Choroid plexus epithelial cell (primary cell): ENCODE data around the gene TRANK1.

Source experiments
- DNase-seq: peaks from one replicate; pipeline ENCODE4 v3.0.0-alpha.2; 2010; ENCODE audit warnings: low read depth
- H3K4me3 ChIP-seq: 2 replicates; pipeline ENCODE4 v1.5.1; 2011; ENCODE audit warnings: low read depth, mild to moderate bottlenecking, control low read depth, low read length, moderate library complexity
- CTCF ChIP-seq: conservative IDR thresholded peaks from 2 replicates; pipeline ENCODE4 v1.5.1; 2011; ENCODE audit warnings: low read depth, mild to moderate bottlenecking, control low read depth, inconsistent platforms, low read length, moderate library complexity

TRANK1 gene

GRCh38 chr3:36944641-36945270 is at the start of gene TRANK1:
Gene TRANK1, minus strand, starts transcription at chr3:36945054. Its CDS starts 245 bp downstream, at chr3:36944809.
- TF ChIP-seq CTCF = no peak
- H3K4me3 ChIP-seq = peak within 1 kb of the TSS; percentile 70
- peak; percentile 63 for DNase-seq

DNA sequence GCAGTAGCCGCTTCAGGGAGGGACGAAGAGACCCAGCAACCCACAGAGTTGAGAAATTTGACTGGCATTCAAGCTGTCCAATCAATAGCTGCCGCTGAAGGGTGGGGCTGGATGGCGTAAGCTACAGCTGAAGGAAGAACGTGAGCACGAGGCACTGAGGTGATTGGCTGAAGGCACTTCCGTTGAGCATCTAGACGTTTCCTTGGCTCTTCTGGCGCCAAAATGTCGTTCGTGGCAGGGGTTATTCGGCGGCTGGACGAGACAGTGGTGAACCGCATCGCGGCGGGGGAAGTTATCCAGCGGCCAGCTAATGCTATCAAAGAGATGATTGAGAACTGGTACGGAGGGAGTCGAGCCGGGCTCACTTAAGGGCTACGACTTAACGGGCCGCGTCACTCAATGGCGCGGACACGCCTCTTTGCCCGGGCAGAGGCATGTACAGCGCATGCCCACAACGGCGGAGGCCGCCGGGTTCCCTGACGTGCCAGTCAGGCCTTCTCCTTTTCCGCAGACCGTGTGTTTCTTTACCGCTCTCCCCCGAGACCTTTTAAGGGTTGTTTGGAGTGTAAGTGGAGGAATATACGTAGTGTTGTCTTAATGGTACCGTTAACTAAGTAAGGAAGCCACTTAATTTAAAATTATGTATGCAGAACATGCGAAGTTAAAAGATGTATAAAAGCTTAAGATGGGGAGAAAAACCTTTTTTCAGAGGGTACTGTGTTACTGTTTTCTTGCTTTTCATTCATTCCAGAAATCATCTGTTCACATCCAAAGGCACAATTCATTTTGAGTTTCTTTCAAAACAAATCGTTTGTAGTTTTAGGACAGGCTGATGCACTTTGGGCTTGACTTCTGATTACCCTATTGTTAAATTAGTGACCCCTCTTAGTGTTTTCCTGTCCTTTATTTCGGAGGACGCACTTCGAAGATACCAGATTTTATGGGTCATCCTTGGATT is 48.8 kb upstream of the TRANK1 start, which contains the start of gene MLH1:
Gene MLH1, plus strand, starts transcription at position 193 of the 958 bp plus-strand sequence. Its CDS starts 30 bp downstream, at position 223.
- H3K4me3 ChIP-seq = peak within 1 kb of the TSS; percentile 72
- no peak for TF ChIP-seq CTCF
- DNase-seq = peak; percentile 100

- DNase-seq = no peak
Measured at GRCh38 chr3:36992806-36993325, 48.0 kb upstream of the TRANK1 start, which contains the start of gene EPM2AIP1. Gene EPM2AIP1, minus strand, starts transcription at chr3:36993131. Its CDS starts 54 bp downstream, at chr3:36993077.

DNA sequence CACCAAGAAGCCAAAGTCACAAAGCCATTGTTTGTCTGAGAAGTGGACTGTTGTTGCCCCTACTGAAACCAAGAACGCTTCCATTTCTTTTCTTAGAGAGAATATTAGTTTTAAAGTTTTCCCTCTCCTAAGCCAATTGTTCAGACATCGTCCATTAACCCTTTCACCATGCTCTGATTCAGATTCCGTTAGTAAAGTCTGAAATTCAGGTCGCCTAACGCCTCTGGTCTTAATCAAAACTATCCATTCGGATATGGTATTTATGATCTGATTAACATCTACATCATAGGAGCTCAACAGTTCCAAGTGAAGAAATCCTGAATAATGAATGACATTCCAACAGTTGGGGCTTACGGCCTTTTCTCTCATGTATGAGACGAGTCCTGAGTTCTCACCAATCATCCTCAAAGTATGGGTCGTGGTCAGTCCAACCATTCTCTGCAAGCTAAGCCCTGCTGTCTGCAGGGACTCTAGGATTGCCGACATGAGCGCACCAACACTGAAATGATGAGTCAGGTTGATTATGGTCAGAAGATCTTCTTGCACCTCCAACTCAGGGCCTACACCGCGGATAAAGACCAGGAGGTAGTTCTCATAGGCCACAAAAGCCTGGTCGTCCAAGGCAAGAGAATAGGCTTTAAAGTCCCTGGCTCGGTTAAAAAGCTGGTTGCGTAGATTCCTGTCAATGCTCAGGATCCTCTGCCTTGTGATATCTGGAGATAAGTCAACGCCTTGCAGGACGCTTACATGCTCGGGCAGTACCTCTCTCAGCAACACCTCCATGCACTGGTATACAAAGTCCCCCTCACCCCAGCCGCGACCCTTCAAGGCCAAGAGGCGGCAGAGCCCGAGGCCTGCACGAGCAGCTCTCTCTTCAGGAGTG is 47.3 kb upstream of the TRANK1 start:
- H3K4me3 ChIP-seq = peak overlapping the region; percentile 72
- DNase-seq = peak; percentile 78
- TF ChIP-seq CTCF = no peak

More at GRCh38 chr3:36992806-36993325, 48.0 kb upstream of the TRANK1 start, which contains the start of gene EPM2AIP1:
- H3K4me3 ChIP-seq = peak within 1 kb of the TSS; percentile 72
- TF ChIP-seq CTCF = peak; percentile 29

GRCh38 chr3:36991147-36991546 is 46.3 kb upstream of the TRANK1 start:
- H3K4me3 ChIP-seq = peak overlapping the region; percentile 72
- TF ChIP-seq CTCF = no peak
- DNase-seq = no peak

DNA sequence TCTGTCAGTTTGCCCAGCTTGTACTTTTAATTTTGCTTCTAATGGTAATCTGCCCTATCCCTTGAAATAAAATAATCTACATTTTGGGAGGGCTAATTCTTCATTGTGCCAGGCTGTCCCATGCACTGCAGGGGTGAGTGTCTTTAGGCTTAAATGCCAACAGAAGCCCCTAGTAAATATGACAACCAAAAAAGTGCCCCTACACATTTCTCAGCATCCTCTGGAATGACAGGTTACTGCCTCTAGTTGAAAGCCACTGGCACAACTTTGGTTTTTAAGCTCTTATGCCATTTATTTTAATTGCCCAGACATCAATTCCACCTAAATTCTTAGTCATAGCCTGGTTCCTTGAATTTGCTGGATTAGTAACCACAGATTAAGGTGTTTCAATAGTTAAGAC is 44.7 kb upstream of the TRANK1 start:
- no peak overlapping the region for H3K4me3 ChIP-seq
- DNase-seq = no peak
- no peak for TF ChIP-seq CTCF
